Mammary epithelial cell (primary cell): ENCODE data around the gene SENP5.

Experiments used
- CTCF ChIP-seq, 2 donors: IDR thresholded peaks in 1 of 2; conservative IDR thresholded peaks in 1 of 2; 2 replicates each; pipeline ENCODE4 v1.5.1; 2011 to 2012; ENCODE audit warnings: inconsistent platforms in 2 of 2, low read length in 2 of 2, mild to moderate bottlenecking in 2 of 2, control low read depth in 1 of 2, low read depth in 1 of 2; ENCODE audit not compliant: insufficient read depth in 1 of 2; ENCODE audit errors: extremely low read depth in 1 of 2
- EZH2 ChIP-seq: IDR thresholded peaks from 2 replicates; pipeline ENCODE4 v1.6.1; 2012; ENCODE audit warnings: low read length, inconsistent platforms, borderline replicate concordance

GRCh38 chr3:196931828-196932587, 64.3 kb downstream of the SENP5 start:
- no peak for TF ChIP-seq CTCF (conservative IDR thresholded peaks at IDR 0.05 in 1 of 2, IDR thresholded peaks at IDR 0.05 in 1 of 2; ENCODE audit: extremely low read depth in 1 of 2, insufficient read depth in 1 of 2, low read depth in 1 of 2, low read length in 2 of 2)
- no peak for TF ChIP-seq EZH2
